Activated naive CD4-positive, alpha-beta T cell (primary cell): Measurements from ENCODE around the gene BMPR1B.
"Not testable (repeated sequence)": the region's sequence is repeated elsewhere in the genome, so short reads cannot be mapped to it uniquely, and the experiment has no call there.

Source experiments
- DNase-seq, 4 experiments: peaks; one replicate each; lab custom pipeline; 2025; lab: John Stamatoyannopoulos, UW

Gene BMPR1B

DNA sequence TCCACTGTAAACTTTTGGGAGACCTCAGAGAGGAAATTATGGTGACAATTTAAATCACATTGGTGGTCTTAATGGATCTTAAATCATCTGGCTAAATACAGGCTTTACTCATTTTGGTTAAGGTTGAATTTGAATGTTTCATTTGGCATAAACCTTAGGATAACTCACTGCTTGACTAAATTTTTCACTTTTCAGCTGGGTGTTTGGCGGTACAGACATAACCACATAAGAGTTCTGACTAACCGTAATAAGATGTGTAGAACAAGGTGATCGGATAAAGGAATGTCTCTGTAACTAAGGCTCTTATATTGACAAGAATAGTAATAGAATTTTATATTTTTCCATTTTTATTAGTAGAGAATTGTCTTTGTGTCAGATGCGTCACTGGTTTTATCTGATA lies 281.0 kb downstream of the BMPR1B start:
- no peak for DNase-seq

DNA sequence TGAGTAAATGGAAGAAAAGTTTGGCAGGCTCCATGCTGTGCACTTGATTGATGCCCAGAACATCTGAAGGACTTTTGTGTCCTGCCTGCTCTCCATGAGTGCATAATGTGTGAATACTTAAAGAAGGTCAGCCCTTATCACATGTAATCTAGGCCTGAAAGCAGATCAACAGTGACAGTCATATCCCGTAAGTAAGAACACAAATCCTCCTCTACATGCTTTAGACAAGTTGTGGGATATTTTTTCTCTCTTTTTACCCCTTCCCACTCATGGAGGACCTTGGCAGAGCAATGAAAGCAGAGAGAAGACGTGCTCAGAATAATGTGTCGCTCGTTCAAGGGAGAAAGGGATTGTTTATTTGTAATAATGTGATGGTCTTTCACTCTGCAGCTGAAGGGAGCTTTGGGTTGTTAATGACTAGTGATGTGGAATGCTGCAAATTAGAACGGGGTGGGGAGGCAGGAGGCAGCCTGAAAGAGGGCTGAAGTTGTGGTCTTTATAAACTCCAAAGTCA lies 286.6 kb downstream of the BMPR1B start:
- DNase-seq, result no peak

- DNase-seq, result no peak
Measured at GRCh38 chr4:95045429-95045828, 287.7 kb downstream of the BMPR1B start.

DNA sequence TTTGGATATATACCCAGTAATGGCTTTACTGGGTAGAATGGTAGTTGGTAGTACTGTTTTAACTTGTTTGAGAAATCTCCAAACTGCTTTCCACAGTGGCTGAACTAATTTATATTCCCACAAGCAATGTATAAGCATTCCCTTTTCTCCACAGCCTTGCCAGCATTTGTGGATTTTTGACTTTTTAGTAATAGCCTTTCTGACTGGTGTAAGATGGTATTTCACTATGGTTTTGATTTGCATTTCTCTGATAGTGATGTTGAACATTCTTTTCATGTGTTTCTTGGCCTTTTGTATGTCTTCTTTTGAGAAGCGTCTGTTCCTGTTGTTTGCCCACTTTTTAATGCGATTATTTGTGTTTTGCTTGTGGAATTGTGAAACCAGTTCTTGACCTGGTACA lies 290.5 kb downstream of the BMPR1B start:
- no peak for DNase-seq

DNA sequence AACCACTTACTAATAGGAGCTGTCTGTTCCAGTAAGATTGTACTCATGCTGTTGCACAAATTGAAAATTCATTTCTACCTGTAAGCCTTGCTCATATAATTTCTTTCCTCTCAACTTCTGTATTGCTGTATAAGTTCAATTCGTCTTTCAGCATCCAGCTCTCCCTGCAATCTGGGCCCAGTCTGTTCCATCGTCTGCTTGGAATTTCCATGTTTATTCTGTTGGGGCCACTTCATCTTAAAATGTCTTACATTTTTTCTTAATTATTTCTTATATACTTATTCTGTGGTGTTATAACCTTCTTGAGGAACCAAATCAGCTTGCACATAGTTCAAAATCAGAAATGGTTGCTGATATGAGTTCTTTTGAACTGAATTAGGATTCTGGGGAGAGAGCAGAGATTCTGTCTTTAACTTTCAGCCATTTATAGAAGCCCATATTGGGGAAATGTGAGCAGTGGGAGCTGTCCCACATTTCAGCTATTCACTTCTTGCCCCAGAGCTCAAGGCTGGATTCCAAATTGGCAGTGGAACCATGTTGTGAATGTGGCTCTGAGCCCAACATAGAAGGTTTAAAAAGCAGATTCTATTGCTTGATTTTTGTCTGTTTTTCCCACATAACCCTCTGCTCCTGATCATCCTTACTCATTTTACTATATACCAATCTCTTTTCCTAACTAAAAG lies 291.9 kb downstream of the BMPR1B start:
- DNase-seq, result no peak

- DNase-seq, result no peak
Measured at GRCh38 chr4:95050980-95051701, 293.4 kb downstream of the BMPR1B start.

DNA sequence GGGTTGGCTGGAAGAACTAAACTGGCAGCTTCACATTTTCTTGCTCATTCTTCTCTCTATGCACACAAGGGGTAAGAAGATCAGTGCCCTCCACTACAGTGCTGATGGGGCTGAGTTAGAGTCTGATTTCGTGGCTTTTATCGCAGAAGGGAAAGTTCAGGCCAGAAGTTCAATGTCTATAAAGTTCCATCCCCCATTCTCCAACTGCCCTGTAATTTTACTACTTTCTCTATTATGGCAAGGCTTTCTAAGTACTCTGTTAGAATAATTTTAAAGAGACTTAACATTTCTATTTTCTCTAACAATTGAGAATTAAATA lies 293.9 kb downstream of the BMPR1B start:
- DNase-seq, result no peak

- DNase-seq, result no peak
Measured at GRCh38 chr4:95058991-95059390, 301.2 kb downstream of the BMPR1B start.

DNA sequence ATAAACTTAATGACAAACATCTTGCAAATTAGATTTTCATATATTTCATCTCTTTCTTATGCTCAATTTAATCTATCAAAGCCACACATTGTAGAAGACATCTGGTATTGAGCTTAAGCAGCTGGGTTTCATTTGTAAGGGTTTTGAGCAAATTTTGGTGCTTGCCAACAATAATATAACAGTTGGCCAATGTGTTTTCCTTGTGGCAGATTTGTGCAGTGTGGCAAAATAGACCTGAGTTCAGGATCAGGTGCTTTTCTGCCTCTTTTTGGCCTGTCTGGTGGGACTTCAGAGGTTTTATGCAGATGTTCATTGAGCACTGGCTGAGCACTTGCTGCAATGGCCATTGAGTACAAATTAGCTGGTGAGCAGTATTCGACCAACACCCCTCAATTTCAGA lies 301.9 kb downstream of the BMPR1B start:
- DNase-seq, result no peak

DNA sequence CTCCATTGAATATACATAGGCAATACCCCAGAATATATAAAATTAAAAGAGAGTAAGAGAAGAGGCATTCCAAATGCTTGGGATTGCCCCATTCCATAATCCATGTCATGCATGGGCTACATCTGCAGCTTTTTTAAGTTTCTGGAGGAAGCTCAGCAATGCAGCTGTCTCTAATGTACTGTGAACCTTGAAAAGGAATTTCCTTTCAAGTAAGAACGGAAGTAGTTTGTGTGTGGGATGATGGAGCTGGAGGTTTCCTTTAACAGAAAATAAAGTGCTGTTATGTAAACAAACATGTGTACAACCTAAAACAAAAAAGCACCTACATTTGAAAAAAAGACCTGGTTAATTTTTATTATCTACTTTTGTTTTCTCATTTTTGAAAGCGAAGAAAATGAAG lies 303.5 kb downstream of the BMPR1B start:
- no peak for DNase-seq

GRCh38 chr4:95061801-95062200 lies 304.0 kb downstream of the BMPR1B start:
- DNase-seq, result not testable (repeated sequence)

- DNase-seq, result no peak
Measured at GRCh38 chr4:95066050-95066449, 308.3 kb downstream of the BMPR1B start.

- DNase-seq, result no peak
Measured at GRCh38 chr4:95068401-95068800, 310.6 kb downstream of the BMPR1B start.

DNA sequence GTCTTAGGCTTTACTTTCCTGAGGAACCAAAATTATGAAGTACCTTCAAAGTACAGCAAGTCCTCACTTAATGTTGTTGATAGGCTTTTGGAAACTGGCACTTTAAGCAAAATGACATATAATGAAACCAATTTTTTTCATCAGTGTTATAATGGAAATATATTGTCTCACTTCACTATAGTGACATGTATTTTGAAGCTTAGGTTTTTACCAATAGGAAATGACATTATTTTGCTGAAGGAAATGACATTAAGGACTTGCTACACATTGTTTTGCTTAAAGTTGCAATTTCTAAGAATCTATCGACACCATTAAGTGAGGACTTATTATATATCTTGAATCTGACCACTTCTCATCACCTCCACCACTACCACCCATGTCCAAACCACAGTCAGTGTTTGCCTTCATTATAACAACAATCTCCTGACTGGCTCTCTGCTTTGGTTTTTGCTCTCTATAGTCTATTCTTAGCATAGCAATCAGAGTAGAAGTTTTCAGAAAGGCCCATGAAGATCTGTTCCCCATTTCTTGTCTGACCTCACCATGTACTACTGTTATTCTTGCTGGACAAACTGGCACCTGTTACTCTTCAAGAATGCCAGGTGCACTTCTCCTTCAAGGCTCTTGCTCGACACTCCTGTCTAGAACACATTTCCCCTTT lies 311.2 kb downstream of the BMPR1B start:
- DNase-seq, result no peak

- no peak for DNase-seq
Measured at GRCh38 chr4:95071851-95072250, 314.1 kb downstream of the BMPR1B start.

DNA sequence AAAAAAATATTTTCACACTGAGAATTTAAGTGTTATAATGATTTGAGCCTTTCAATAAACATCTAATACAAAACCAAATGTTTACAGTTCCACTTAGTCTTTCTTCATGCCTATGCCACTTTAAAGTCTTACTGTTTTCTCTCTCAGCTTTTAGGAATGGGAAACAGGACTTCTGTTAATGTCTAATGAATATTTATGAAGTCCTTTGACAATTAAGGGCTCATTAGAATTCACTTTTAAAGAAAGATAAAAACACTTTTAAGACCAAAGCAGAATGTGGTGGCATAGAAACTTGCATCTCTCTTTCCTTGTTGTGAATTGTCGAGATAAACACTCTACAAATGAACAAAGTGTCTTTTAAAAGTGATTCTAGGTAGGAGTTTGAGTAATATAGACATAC lies 315.9 kb downstream of the BMPR1B start:
- DNase-seq, result no peak

GRCh38 chr4:95077864-95078263 lies 320.1 kb downstream of the BMPR1B start:
- no peak for DNase-seq

- DNase-seq, result no peak
Measured at GRCh38 chr4:95080969-95081368, 323.2 kb downstream of the BMPR1B start.

GRCh38 chr4:95084584-95084983 lies 326.8 kb downstream of the BMPR1B start:
- DNase-seq, result no peak

GRCh38 chr4:95085124-95085833 lies 327.5 kb downstream of the BMPR1B start:
- no peak for DNase-seq

DNA sequence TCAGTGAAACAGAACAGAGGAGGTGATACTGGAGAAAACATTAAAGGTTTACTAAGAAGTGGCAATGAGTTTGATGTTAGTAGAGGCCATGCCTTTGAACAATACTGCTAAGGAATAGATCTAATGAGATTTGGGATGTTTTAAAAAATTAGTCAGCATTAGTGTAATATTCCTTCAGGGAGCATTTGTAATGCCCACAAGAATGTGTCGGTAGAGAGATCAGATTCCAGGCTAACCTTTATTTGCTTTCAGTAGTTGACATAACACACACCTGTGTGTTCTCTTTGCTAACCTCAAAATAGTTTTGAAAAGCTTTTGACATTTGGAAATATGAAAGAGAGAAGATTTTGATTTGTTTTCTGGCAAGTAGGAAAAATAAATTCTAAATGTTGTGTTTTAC lies 328.8 kb downstream of the BMPR1B start:
- DNase-seq, result no peak

GRCh38 chr4:95087657-95088455 lies 330.1 kb downstream of the BMPR1B start:
- no peak for DNase-seq
